Endothelial cell of umbilical vein (primary cell): ENCODE measurements around the gene APOLD1. TPM values are rescaled to one million over a fixed set of nuclear protein-coding genes. Genes with fewer than 3 reads are reported as not detected.
A peak's percentile ranks its signal among the peaks of the same experiment; 100 is the strongest.

Experiments used
- BruUV-seq: library from RNA; stranded (reverse); fragments of 400-500 nt; replicated peaks from 2 replicates; lab custom pipeline; 2021; lab: Mats Ljungman, UMichigan
- CTCF ChIA-PET: fragments of 300-600, 350-600 bp; sonication (Branson Sonifier 250); formaldehyde crosslinking; loops from one replicate; lab custom pipeline; 2021; ENCODE audit warnings: antibody characterized with exemption, inconsistent platforms; lab: Charles Lee
- POLR2A ChIA-PET: fragments of 300-600, 350-600 bp; sonication (Branson Sonifier 250); formaldehyde crosslinking; loops from one replicate; lab custom pipeline; 2021; ENCODE audit warnings: antibody characterized with exemption, inconsistent platforms; lab: Charles Lee
- DNase-seq: peaks from one replicate; pipeline ENCODE4 v3.0.0-alpha.2; 2011; ENCODE audit warnings: low read depth, low spot score
- FAIRE-seq: peaks from 2 replicates; lab custom pipeline; 2011; peaks lifted over from hg19 to GRCh38; lab: Jason Lieb, UNC
- H2AFZ ChIP-seq: 2 replicates; pipeline ENCODE4 v1.6.0; 2012; ENCODE audit warnings: low read depth, low read length, control low read depth, inconsistent platforms
- H3K27ac ChIP-seq: 2 replicates; pipeline ENCODE4 v1.5.1; 2011; ENCODE audit warnings: low read depth, mild to moderate bottlenecking, control low read depth, low read length, moderate library complexity; ENCODE audit not compliant: insufficient read depth
- H3K27me3 ChIP-seq, 2 experiments: 2 replicates each; pipeline versions ENCODE4 v1.6.0 to v1.6.1; 2011; ENCODE audit warnings: low read length in 2 of 2, mixed read lengths in 1 of 2; ENCODE audit not compliant: control insufficient read depth in 2 of 2, insufficient read depth in 2 of 2
- H3K36me3 ChIP-seq, 2 experiments: 2 replicates in 1 of 2; 3 replicates in 1 of 2; pipeline ENCODE4 v1.5.1; 2011; ENCODE audit warnings: low read length in 2 of 2, mild to moderate bottlenecking in 1 of 2, moderate library complexity in 1 of 2; ENCODE audit not compliant: control insufficient read depth in 2 of 2, insufficient read depth in 2 of 2; ENCODE audit errors: extremely low read depth in 1 of 2
- H3K4me1 ChIP-seq: 3 replicates; pipeline ENCODE4 v1.5.1; 2011; ENCODE audit warnings: mild to moderate bottlenecking, low read length; ENCODE audit not compliant: control insufficient read depth, insufficient read depth; ENCODE audit errors: extremely low read depth
- H3K4me2 ChIP-seq: 2 replicates; pipeline ENCODE4 v1.6.1; 2011; ENCODE audit warnings: low read length, control low read depth, mixed read lengths; ENCODE audit not compliant: insufficient read depth
- H3K4me3 ChIP-seq, 3 experiments: fragments of 200-600 bp in 1 of 3; sonication (generic), shearing (Covaris generic) in 1 of 3; replicated peaks in 1 of 3; 2 replicates each; pipeline ENCODE4 v1.5.1; 2011 to 2016; ENCODE audit warnings: control low read depth in 3 of 3, low read length in 3 of 3, mild to moderate bottlenecking in 2 of 3, inconsistent platforms in 1 of 3, low read depth in 1 of 3, moderate library complexity in 1 of 3; ENCODE audit not compliant: insufficient read depth in 1 of 3
- H3K79me2 ChIP-seq: 2 replicates; pipeline ENCODE4 v1.6.0; 2012; ENCODE audit warnings: low read length, inconsistent platforms; ENCODE audit not compliant: control insufficient read depth, insufficient read depth
- H3K9ac ChIP-seq: replicated peaks from 2 replicates; pipeline ENCODE3; 2011; ENCODE audit warnings: low read length, control low read depth; ENCODE audit not compliant: insufficient read depth; ENCODE audit errors: extremely low read depth
- H3K9me1 ChIP-seq: replicated peaks from 3 replicates; pipeline ENCODE4 v1.6.0; 2011; ENCODE audit warnings: mild to moderate bottlenecking, low read length; ENCODE audit not compliant: control insufficient read depth, insufficient read depth; ENCODE audit errors: extremely low read depth
- H3K9me3 ChIP-seq: replicated peaks from 2 replicates; pipeline ENCODE4 v1.5.1; 2012; ENCODE audit warnings: low read length, inconsistent platforms; ENCODE audit not compliant: control insufficient read depth, insufficient read depth
- H4K20me1 ChIP-seq: replicated peaks from 2 replicates; pipeline ENCODE3; 2011; ENCODE audit warnings: mild to moderate bottlenecking, low read length; ENCODE audit not compliant: control insufficient read depth, insufficient read depth; ENCODE audit errors: extremely low read depth
- CTCF ChIP-seq, 2 donors: IDR thresholded peaks; 1 replicate in 1 of 2; 2 replicates in 1 of 2; pipeline ENCODE4 v1.5.1; 2011; ENCODE audit warnings: low read length in 2 of 2, mild to moderate bottlenecking in 2 of 2, moderate library complexity in 2 of 2, control low read depth in 1 of 2, inconsistent platforms in 1 of 2, low read depth in 1 of 2; ENCODE audit not compliant: insufficient read depth in 1 of 2; ENCODE audit errors: extremely low read depth in 1 of 2
- EZH2 ChIP-seq: IDR thresholded peaks from 2 replicates; pipeline ENCODE4 v1.6.1; 2012; ENCODE audit warnings: borderline replicate concordance, low read depth, mild to moderate bottlenecking, moderate library complexity, low read length, inconsistent platforms; ENCODE audit not compliant: severe bottlenecking
- FOS ChIP-seq: IDR thresholded peaks from 2 replicates; pipeline ENCODE4 v1.6.1; 2011; ENCODE audit warnings: mild to moderate bottlenecking, low read length, moderate library complexity, borderline replicate concordance; ENCODE audit not compliant: insufficient read depth
- GATA2 ChIP-seq: IDR thresholded peaks from 2 replicates; pipeline ENCODE4 v1.7.0; 2011; ENCODE audit warnings: low read depth, mild to moderate bottlenecking, moderate library complexity, mixed read lengths, low read length; ENCODE audit not compliant: insufficient read length, insufficient read depth
- JUN ChIP-seq: IDR thresholded peaks from 2 replicates; pipeline ENCODE4 v1.6.1; 2011; ENCODE audit warnings: borderline replicate concordance, low read depth; ENCODE audit not compliant: insufficient read length, insufficient read depth
- MAX ChIP-seq: IDR thresholded peaks from 2 replicates; pipeline ENCODE4 v1.6.1; 2011; ENCODE audit not compliant: insufficient read depth, insufficient read length
- MYC ChIP-seq: IDR thresholded peaks from one replicate; pipeline ENCODE4 v1.6.1; 2011; ENCODE audit warnings: mild to moderate bottlenecking, low read depth, low read length
- POLR2A ChIP-seq: IDR thresholded peaks from 2 replicates; pipeline ENCODE4 v1.6.1; 2012; ENCODE audit warnings: low read depth, mild to moderate bottlenecking, control low read depth, low read length
- POLR2AphosphoS5 ChIP-seq: IDR thresholded peaks from 2 replicates; pipeline ENCODE4 v1.6.1; 2012; ENCODE audit warnings: low read depth, mild to moderate bottlenecking, control low read depth, low read length, moderate library complexity; ENCODE audit not compliant: insufficient read depth
- dilution Hi-C: fragments of 300-500 bp; cut with MboI; formaldehyde crosslinking; loops from one replicate; pipeline ENCODE4 v1.15.0; 2019; ENCODE audit warnings: low sequenced_read_pairs; ENCODE audit not compliant: extremely low pct_ligation_motif_present
- intact Hi-C: fragments of 100-400 bp; cut with micrococcal nuclease; formaldehyde crosslinking; loops from one replicate; pipeline ENCODE4 v1.10.0; 2022
- polyA plus RNA-seq, 4 experiments: library from polyadenylated mRNA; depleted of rRNA in 3 of 4; stranded (reverse) in 3 of 4; unstranded in 1 of 4; fragments of >200 nt; gene quantifications; 2 replicates each; pipeline versions ENCODE4 v1.2.1 to v1.2.3, GENCODE V29; 2011 to 2012; ENCODE audit warnings: missing spikeins in 1 of 4
- total RNA-seq: library from RNA; stranded (reverse); gene quantifications from 2 replicates; pipeline ENCODE4 v1.2.3, GENCODE V29; 2021

APOLD1 gene
- total and polyA plus RNA-seq, 2 donors (not counting 3 experiments of a cell fraction or from before 2014, with no cell fraction given), result 3.7 to 6.0 TPM

- no peak for TF ChIP-seq GATA2
- TF ChIP-seq CTCF (IDR thresholded peaks at IDR 0.05; ENCODE audit: extremely low read depth in 1 of 2, insufficient read depth in 1 of 2, low read depth in 1 of 2, low read length in 2 of 2), result no peak
- no peak for TF ChIP-seq MAX
- peak; percentile 84 for TF ChIP-seq JUN
- TF ChIP-seq FOS, result peak; percentile 85
- TF ChIP-seq POLR2A, result peak; percentile 71
- peak; percentile 86 for TF ChIP-seq POLR2AphosphoS5
- no peak for TF ChIP-seq MYC
- no peak for TF ChIP-seq EZH2
- H4K20me1 ChIP-seq, result no peaks in the 10 kb centered on the region
- POLR2A ChIA-PET, result interaction anchor here (0.8 kb wide), 1 partner anchor 51 kb away, joined by 3 read pairs; the partner anchor contains the start of gene GPRC5A
- H3K79me2 ChIP-seq, result no peaks in the 10 kb centered on the region
- no peak overlapping the region for H2AFZ ChIP-seq
- dilution Hi-C loops, result loop anchor here (10.0 kb wide), 1 partner anchor 145 kb away; no protein-coding TSS in a partner anchor
- intact Hi-C loops, result loop anchor here (1.0 to 5.0 kb wide), 2 partner anchors 32 to 392 kb away; no protein-coding TSS in a partner anchor
- H3K27me3 ChIP-seq, result no peaks in the 10 kb centered on the region
- BruUV-seq, result TSS peak; percentile 13
- H3K9ac ChIP-seq, result peak overlapping the region; percentile 38
- no peaks in the 10 kb centered on the region for H3K9me1 ChIP-seq
- FAIRE-seq (peak; percentile 94), DNase-seq (peak; percentile 95)
- CTCF ChIA-PET, result interaction anchor here (0.6 to 1.0 kb wide), 2 partner anchors 21 to 372 kb away, joined by 3 to 4 read pairs; no protein-coding TSS in a partner anchor
- H3K4me2 ChIP-seq, result peak overlapping the region; percentile 45
- no peak overlapping the region for H3K4me3 ChIP-seq
- H3K36me3 ChIP-seq, result no peaks in the 10 kb centered on the region
- peak overlapping the region; percentile 91 for H3K27ac ChIP-seq
- no peaks in the 10 kb centered on the region for H3K9me3 ChIP-seq
- peaks cover 57% of the 10 kb centered on the region for H3K4me1 ChIP-seq
Observed at GRCh38 chr12:12839873-12840579, 54.6 kb downstream of the APOLD1 start.
